Pancreas (tissue), 10 donors: ENCODE data around the gene SHISA5. TPM values are rescaled to one million over a fixed set of nuclear protein-coding genes. Genes with fewer than 3 reads are reported as not detected.

Source experiments
- ATAC-seq, 4 donors: fragments of 200-7000 bp; cut with Tn5 transposase; one replicate each; pipeline versions ENCODE4 v1.8.0 to v1.9.1; 2020; ENCODE audit warnings: mild to moderate bottlenecking in 4 of 4, moderate library complexity in 4 of 4
- DNase-seq, 6 donors: peaks; one replicate each; pipeline ENCODE4 v3.0.0-alpha.2; 2020
- FAIRE-seq: peaks from 2 replicates; lab custom pipeline; 2012; peaks lifted over from hg19 to GRCh38; lab: Jason Lieb, UNC
- H3K27ac ChIP-seq, 4 donors: fragments of 200-600 bp; sonication (generic); 1 replicate in 3 of 4; 2 replicates in 1 of 4; pipeline versions ENCODE4 v1.5.0 to v1.8.0; 2020
- H3K27me3 ChIP-seq, 4 donors: fragments of 200-600 bp; one replicate each; pipeline ENCODE4 v1.8.0; 2021
- H3K36me3 ChIP-seq, 3 donors: fragments of 200-600 bp; sonication (generic) in 1 of 3; one replicate each; pipeline versions ENCODE4 v1.5.0 to v1.8.0; 2020 to 2021
- H3K4me1 ChIP-seq, 3 donors: fragments of 200-600 bp; one replicate each; pipeline ENCODE4 v1.8.0; 2021
- H3K4me3 ChIP-seq, 4 donors: fragments of 200-600 bp; sonication (generic) in 2 of 4; one replicate each; pipeline versions ENCODE4 v1.5.0 to v1.8.0; 2020 to 2021
- H3K9me3 ChIP-seq, 4 donors: fragments of 200-600 bp; one replicate each; pipeline ENCODE4 v1.8.0; 2021
- WGBS, 2 donors: extraction: QIAGEN DNeasy Blood & Tissue Kit; methylation state at CpG; one replicate each; pipeline ENCODE4 v1.1.7; 2013; 5-methylcytosine and 5-hydroxymethylcytosine counted together
- intact Hi-C, 3 donors: fragments of 100-400 bp; cut with DNase I; formaldehyde crosslinking; loops; one replicate each; pipeline versions ENCODE4 v1.11.1 to v1.14.2; 2022
- polyA plus RNA-seq, 2 donors: library from polyadenylated mRNA; stranded (reverse); fragments of 200-250 nt; gene quantifications; one replicate each; pipeline ENCODE4 v1.2.3, GENCODE V29; 2013
- total RNA-seq, 6 donors: library from RNA; stranded (reverse); fragmentation: NEBNext Ultra II Directional in 4 of 6; extraction: Animal tissue kit (Norgen Biotek cat#: 25700) in 4 of 6; gene quantifications; one replicate each; pipeline versions ENCODE4 v1.2.1 to v1.2.4, GENCODE V29; 2021 to 2023
- TF ChIP-seq, protein P1 (sequence below), 4 donors: fragments of 200-600 bp; sonication (generic) in 3 of 4; IDR thresholded peaks; one replicate each; pipeline versions ENCODE4 v1.5.0 to v1.8.0; 2021; ENCODE audit warnings: antibody characterized with exemption in 4 of 4
- donor health status: healthy with polysubstance abuse.
- donor health status: DM: no; HTN: no; CAD: no; lungs with moderate emphysema.
- donor health status: DM: no; HTN: no; CAD: no.
- donor health status: control.
- donor health status: control.
- donor health status: Bipolar disorder and iron deficiency.
- donor health status: DM: yes; HTN: yes; CAD: no.
- donor health status: DM: no; HTN: no; CAD: no.
- donor health status: DM: no; HTN: no; CAD: no.
- donor health status: DM: yes; HTN: yes; CAD: no.

SHISA5 gene
- total and polyA plus RNA-seq, 8 donors = 29.9 to 81.6 (median 45.3) TPM

DNA sequence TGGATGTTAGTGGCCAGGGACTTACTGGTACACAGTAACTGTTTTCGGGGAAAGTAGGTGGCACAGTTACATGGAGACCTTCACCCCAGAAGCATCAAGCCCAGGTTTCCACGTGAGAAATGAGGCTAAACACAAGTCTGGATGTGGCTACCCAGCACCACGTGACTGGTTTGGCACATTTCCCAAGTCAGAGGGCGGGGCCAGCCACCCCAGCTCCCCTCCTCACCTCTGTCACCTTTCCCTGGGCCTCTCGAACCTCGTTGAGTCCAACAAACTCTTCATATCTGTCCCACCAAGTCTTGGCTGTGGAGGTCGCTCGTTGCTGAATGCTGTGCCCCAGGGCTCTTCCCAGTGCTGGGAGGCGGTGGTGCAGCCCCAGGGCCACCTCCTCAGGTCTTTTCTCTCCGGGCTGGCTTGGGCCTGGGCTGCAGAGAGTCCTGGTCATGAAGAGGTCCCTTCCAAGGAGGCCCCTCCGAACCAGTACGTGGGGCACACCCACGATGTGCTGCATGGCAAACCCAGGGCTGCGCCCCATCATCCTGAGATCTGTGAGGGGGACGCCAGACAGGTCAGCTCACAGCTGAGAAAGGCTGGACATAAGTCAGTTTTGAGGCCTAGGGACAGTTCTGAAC is 69.3 kb downstream of the SHISA5 start:
- H3K9me3 ChIP-seq = no peaks in the 10 kb centered on the region
- DNase-seq (peak in 2 of 6 donors; percentile 15 to 72), FAIRE-seq (no peak), ATAC-seq (no peak)
- no peaks in the 10 kb centered on the region for H3K27me3 ChIP-seq
- H3K36me3 ChIP-seq = peaks cover 0 to 4% (median 0%) of the 10 kb centered on the region in 3 donors
- TF ChIP-seq, protein P1, sequence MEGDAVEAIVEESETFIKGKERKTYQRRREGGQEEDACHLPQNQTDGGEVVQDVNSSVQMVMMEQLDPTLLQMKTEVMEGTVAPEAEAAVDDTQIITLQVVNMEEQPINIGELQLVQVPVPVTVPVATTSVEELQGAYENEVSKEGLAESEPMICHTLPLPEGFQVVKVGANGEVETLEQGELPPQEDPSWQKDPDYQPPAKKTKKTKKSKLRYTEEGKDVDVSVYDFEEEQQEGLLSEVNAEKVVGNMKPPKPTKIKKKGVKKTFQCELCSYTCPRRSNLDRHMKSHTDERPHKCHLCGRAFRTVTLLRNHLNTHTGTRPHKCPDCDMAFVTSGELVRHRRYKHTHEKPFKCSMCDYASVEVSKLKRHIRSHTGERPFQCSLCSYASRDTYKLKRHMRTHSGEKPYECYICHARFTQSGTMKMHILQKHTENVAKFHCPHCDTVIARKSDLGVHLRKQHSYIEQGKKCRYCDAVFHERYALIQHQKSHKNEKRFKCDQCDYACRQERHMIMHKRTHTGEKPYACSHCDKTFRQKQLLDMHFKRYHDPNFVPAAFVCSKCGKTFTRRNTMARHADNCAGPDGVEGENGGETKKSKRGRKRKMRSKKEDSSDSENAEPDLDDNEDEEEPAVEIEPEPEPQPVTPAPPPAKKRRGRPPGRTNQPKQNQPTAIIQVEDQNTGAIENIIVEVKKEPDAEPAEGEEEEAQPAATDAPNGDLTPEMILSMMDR (IDR thresholded peaks at IDR 0.05) = no peak
- no peak overlapping the region for H3K4me3 ChIP-seq
- H3K4me1 ChIP-seq = peaks cover 3 to 9% (median 8%) of the 10 kb centered on the region in 3 donors
- 62 to 67% methylated on average over 15 of the region's 15 CpGs for WGBS, 2 donors
- H3K27ac ChIP-seq = no peak overlapping the region
- intact Hi-C loops = loop anchor here (5.0 to 10.0 kb wide), 3 partner anchors 32 to 162 kb away; no protein-coding TSS in a partner anchor

DNA sequence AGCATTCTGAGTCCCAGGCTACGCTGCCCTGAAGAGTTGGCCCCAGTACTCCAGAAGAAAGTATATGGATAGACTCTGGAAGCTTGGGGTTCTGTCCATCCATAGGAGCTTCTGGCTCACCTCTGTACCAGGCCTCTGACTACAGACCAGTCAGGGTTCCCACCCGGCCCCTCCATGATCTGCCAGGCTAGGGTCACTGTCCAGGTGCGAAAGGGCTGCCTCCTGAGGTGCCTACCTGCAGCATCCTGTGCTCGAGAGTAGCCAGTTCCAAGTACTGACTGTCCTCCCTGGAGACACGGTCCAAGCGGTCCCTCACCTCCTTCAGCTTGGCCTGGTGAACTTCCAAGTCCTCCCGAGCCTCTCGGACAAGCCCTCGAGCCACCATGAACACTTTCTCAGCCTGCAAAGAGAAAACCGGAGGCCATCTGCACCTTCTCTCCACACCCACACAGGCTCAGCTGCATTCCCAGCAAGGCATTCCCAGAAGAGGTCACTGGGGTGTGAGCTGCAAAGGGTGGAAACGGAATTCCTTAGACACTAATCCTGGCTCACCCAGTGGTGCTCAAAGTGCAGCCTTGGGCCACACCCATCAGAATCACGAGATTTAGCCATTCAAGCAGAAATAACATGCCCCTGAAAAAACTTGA is 70.4 kb downstream of the SHISA5 start:
- peaks cover 0 to 9% (median 5%) of the 10 kb centered on the region in 3 donors for H3K4me1 ChIP-seq
- no peak overlapping the region for H3K4me3 ChIP-seq
- no peak overlapping the region for H3K27ac ChIP-seq
- 85 to 87% methylated on average over 12 of the region's 12 CpGs for WGBS, 2 donors
- intact Hi-C loops = loop anchor here in 1 of 3 donors (10.0 kb wide), 1 partner anchor 159 kb away; no protein-coding TSS in a partner anchor
- peaks cover 0 to 4% (median 0%) of the 10 kb centered on the region in 3 donors for H3K36me3 ChIP-seq
- no peaks in the 10 kb centered on the region for H3K27me3 ChIP-seq
- TF ChIP-seq, protein P1 (IDR thresholded peaks at IDR 0.05) = no peak
- H3K9me3 ChIP-seq = no peaks in the 10 kb centered on the region
- peak in 1 of 6 donors; percentile 12 for DNase-seq
- no peak for FAIRE-seq
- ATAC-seq = no peak

DNA sequence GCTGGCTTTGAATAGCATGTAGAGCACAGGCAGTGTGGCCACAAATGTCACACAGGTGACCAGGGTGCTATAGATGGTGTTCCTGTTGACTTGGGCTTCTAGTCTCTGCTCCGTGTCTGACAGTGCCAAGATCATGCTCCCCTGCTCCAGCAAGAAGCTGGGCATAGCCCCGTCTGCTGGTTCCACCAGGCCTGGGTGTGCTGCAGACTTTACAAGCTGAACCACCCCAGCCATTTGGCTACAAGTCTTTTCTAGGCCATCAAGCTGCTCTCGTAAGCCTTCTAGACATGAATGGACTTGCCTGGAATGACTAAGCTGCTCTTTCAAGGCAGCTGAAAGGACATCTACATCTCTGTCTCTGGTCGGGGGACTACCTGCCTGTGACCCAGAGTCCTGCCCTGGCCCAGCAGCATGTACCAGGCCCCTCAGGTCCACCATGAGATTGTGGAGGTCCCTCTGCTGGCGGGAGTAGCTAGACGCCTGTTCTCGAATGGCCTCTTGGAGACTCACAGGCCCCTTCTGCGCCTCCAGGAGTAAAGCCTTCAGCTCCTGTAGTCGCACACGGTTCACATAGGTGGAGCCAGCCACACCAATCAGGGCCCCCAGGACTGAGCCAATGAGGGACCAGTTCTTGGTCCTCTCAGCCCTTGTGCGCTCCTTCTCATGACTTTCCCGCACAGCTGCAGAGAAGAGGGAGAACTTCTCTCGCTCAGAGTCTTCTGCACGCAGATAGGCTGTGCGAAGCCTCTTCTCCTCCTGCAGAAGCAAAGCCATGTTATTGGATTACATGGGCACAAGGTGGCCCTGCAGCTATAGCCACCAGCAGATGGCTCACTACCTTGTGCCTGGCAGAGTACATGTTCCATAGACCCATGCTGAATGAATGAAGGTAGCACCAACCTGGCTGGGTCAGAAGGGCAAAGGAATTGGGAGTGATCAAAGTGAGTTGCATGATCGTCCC is 71.3 kb downstream of the SHISA5 start:
- DNase-seq (peak in 1 of 6 donors; percentile 13), FAIRE-seq (no peak), ATAC-seq (no peak)
- no peak overlapping the region for H3K4me3 ChIP-seq
- peaks cover under 1 to 12% (median 9%) of the 10 kb centered on the region in 3 donors for H3K4me1 ChIP-seq
- H3K9me3 ChIP-seq = no peaks in the 10 kb centered on the region
- no peaks in the 10 kb centered on the region for H3K27me3 ChIP-seq
- H3K36me3 ChIP-seq = peaks cover 0 to 4% (median 0%) of the 10 kb centered on the region in 3 donors
- WGBS, 2 donors = 86 to 87% methylated on average over 16 of the region's 16 CpGs
- H3K27ac ChIP-seq = no peak overlapping the region
- intact Hi-C loops = loop anchor here in 1 of 3 donors (10.0 kb wide), 1 partner anchor 158 kb away; no protein-coding TSS in a partner anchor
- TF ChIP-seq, protein P1 (IDR thresholded peaks at IDR 0.05) = no peak

DNA sequence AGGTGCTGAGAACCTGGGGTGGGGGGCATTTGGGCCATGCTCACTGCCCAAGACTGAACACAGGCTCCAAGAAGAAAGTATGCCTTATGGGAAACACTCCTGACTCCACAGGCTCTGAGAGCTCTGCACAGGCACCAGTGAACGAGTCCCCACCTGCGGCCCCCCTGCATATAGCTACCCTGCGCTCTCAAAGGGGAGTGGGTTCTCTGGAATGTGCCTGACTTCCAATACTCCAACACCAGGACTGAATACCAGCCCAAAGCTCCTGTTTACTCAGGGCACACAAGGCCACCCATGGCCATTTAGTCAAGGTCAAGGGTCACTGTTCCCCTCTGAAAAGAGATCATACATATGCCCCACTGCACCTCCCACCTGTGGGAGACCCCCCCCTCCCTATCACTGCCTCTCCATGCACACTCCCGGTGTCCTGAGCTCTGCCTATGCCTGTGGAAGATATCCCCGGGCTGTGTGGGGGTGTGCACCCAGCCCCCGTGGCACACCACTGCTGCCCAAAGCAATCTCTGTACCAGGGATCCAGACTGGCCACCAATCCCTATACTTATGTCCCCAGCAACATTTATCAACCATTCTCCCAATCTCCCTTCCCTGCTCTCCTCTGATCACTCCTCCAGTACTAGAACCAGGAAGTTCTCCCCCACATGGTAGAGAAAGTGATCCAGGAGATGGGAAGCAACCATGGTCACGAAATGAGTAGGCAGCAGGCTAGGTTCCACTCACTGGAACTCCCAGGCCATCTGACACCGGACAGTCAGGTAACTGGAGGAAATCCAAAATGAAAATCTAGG is 72.5 kb downstream of the SHISA5 start:
- H3K4me3 ChIP-seq = no peak overlapping the region
- FAIRE-seq = no peak
- H3K36me3 ChIP-seq = peaks cover 0 to 4% (median 0%) of the 10 kb centered on the region in 3 donors
- intact Hi-C loops = loop anchor here in 1 of 3 donors (10.0 kb wide), 1 partner anchor 157 kb away; no protein-coding TSS in a partner anchor
- 76 to 78% methylated on average over 8 of the region's 8 CpGs for WGBS, 2 donors
- H3K9me3 ChIP-seq = no peaks in the 10 kb centered on the region
- H3K4me1 ChIP-seq = peaks cover 3 to 14% (median 9%) of the 10 kb centered on the region in 3 donors
- no peak for DNase-seq
- ATAC-seq = no peak
- TF ChIP-seq, protein P1 (IDR thresholded peaks at IDR 0.05) = no peak
- H3K27ac ChIP-seq = peak overlapping the region; percentile 90 to 95 (median 93)
- no peaks in the 10 kb centered on the region for H3K27me3 ChIP-seq
